Endometrial microvascular endothelial cells (primary cell): ENCODE results near the gene P2RX6. TPM values are rescaled to one million over a fixed set of nuclear protein-coding genes. Genes with fewer than 3 reads are reported as not detected.

Source experiments
- in situ Hi-C: cut with HindIII; loops from 2 replicates; pipeline ENCODE4 v1.10.0; 2017; ENCODE audit warnings: low sequenced_read_pairs, low pct_unique_long_range_greater_than_20kb; ENCODE audit errors: inconsistent ontology term
- total RNA-seq: library from RNA; depleted of rRNA; stranded (reverse); fragments of >200 nt; gene quantifications from one replicate; pipeline ENCODE4 v1.2.3, GENCODE V29; 2015; ENCODE audit errors: inconsistent ontology term

The P2RX6 gene
- total RNA-seq, 1 donor from 2014 or later, result not detected

DNA sequence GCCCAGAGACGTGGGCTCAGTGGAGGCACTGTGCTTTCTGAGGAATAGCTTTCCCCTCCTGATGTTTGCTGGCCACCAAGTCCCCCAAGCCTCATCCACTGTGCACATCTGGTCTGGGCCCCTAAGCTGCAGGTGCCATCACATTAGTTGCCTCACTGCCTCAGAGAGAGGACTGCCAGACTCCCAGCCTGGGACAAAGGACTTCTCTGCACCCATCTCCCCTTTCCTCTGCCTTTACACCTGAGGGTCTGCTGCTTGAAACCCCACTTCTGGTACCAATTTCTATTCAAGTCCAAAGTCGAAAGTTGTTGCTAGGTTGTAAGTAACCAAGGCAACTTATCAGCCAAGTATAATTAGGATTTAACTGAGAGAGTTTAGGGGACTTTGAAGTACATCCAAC is 36.5 kb upstream of the P2RX6 start:
- in situ Hi-C loops, result no loop called here

DNA sequence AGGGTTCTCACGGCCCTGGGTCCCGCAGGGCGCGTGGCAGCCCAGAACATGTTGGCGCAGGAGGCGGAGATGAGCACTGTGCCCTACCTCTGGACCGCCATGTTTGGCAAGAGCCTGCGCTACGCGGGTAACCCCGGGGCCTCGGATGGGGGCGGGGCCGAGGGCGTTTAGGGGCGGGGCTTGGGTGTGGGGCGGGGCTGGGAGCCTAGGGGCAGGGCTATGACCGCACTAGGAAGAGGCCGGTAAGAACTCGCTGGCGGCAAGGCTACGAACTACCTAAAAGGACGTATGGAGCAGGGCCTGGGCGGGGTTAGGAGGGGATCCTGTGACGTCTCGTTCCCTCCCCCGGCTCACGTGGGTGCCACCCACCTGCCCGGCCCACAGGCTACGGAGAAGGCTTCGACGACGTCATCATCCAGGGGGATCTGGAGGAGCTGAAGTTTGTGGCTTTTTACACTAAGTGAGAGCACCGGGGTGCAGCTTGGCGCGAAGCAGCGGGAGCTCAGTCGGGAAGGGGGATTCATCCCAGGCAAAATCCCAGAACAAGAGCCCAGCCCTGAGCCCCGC is 35.6 kb upstream of the P2RX6 start:
- in situ Hi-C loops, result no loop called here

DNA sequence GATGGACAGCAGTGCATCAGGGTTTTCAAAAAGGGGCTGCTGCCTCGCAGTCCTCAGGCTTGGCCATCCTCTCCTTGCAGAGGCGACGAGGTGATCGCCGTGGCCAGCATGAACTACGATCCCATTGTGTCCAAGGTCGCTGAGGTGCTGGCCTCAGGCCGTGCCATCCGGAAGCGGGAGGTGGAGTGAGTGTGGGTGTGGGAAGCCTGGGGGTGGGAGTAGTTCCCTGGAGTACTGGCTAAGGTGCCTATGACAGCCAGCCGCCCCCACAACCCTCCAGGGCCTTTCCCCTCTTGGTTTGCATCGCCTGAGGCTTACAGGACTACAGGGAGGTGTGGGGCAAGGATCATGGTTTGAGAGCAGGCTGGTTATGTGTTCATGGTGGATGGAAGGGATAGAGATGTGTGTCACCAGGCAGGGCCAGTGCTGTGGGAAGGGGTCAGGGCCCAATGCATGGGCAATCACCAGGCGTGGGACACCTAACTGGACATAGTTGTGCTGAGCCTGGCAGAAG is 35.0 kb upstream of the P2RX6 start:
- in situ Hi-C loops, result no loop called here

DNA sequence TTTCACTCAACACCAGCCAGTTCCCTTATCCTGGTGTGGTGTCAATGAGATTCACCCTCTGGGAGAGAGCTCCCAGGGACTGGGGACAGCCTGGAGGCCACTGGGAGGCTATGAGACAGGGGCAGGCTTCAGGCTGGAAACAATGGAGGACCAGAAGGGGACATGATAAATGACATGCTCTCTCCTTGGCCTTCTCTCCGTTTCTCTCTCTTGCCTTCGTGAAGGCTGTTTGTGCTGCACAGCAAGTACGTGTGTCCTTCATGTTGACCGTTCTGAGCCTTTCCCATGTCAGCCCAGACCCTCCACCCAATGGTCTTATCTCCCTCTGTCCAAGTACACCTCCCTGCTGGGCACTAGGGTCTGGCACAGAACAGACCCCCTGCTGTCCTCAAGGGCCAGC is 34.4 kb upstream of the P2RX6 start:
- in situ Hi-C loops, result no loop called here

DNA sequence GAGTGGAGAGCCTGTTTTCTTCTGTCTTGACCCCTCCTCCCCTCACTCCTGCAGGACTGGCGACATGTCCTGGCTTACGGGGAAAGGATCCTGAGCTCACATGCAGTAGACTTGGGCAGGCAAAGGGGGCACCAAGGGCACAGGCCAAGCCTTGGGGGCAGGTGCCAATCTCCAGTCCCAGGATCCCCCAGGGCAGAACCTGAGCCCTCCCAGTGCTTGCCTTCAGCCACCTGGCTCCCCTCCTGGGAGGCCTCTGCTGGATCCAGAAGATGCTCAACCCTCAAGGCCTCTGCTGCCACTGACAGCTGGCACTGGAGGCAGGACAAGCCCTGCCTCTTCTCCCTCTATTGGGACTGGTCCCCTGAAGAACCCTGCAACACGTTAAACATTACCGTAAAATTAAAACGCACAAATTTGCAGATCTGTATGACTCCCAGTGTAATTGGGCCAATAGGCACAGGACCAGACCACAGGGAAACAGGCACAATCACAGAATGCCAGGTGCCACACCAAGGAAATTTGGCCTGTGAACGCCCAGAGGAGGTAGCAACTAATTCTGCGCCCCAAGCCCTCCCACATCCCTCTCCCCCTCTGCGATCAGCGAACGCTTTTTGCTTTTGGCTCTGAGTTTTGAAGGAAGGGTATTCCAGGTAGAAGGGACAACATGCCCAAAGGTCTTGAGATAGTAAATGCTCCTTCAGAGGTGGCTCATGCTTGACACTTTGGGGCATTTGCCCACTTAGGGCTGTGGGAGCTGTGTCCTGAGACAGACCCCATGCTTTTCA is 33.8 kb upstream of the P2RX6 start:
- in situ Hi-C loops, result no loop called here

DNA sequence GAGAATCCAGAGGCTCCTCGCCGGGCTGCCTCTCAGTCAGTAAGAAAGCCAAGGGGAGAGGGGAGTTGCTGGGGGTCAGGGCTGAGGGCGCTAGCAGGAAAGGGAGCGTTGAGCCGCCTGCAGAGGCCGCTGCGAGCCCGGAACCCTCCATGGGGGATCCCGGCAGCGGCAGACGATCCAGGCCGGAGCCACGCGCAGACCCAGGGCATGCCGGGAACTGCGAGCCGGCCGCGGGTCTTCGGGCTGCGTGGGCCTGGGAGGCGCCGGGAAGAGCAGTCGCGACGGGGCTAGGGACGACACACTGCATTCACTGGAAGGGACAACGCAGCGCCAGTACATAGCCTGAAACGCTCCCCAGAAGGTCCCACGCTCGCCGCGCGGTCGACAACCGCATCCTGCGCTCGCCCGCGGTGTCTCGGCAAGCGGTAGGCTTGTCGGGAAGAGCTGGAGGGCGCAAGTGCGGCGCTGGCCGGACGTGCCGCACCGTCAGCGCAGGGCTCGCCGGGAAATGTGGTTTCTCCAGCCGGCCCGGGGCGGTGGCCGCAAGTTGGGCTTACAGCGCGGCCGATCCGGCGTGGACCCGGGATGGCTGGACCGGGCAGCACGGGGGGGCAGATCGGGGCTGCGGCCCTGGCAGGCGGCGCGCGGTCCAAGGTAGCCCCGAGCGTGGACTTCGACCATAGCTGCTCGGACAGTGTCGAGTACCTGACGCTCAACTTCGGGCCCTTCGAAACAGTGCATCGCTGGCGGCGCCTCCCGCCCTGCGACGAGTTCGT is 33.0 kb upstream of the P2RX6 start, which contains the start of gene LZTR1:
TSS of gene LZTR1 (plus strand) at position 511 of the 776 bp plus-strand sequence. CDS start at position 586, 75 bp downstream.
- in situ Hi-C loops, result no loop called here

DNA sequence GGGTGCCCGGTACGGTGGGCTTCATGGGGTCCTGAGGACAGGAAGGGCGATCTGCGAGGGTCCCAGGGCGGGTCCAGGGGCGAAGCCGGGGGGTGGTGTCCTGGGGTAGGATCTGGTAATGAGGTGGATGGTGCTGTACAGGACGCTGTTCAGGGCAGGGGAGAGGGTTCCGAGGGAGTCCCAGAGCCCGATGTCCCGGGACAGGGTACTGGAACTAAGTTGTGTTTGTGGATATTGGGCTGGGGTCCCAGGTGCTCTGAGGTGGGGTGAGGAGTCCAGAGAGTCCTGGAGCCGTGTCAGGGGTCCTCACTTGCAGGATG is 32.4 kb upstream of the P2RX6 start:
- in situ Hi-C loops, result no loop called here

DNA sequence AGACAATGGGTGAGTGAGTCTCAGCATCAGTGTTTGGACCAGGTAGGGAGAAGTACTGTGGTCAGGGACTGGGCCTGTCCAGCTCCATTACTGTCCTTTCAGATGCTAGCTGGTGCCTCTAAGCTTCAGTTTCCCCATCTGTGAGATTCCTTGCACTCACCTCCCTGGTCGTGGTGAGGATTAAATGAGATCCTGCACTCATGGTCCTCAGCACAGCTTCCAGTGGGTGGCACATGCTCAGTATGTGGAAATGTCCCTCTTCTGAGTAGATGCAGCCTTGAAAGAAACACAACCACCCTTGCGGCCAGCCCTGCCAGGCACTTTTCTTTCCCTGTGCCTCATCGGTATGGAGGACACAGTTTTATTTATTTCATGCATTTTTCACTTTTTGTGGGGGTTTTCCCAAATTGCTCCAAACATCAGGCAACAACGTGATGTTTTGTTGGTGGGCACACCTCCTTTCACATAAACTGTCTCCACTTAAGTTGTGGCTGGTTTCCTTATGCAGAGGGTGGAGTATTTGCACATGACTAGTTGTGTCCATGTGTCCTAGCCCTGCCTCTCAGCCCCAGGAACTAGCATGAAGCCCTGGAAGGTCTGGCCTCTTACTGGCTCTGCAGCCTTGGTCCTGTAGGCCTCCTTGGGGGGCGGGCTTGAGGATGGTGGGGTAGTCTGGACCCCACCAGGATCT is 31.7 kb upstream of the P2RX6 start:
- in situ Hi-C loops, result no loop called here

DNA sequence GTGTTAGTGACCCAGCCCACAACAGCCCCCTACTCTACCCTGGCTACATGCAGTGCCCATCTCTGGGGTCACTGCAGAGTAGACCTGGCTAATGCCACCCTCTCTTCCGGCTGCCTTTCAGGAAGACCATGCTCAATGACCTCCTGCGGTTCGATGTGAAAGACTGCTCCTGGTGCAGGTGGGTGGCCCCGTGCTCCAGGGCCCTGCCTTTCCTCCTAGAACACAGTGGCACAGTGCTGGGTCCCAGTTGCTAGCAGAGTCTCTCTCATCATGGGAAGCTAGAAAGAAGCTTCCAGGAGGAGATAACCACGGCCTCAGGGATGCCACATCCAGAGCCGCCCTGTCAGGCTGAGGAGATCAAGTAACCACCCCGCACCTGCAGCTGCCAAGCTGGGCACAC is 29.2 kb upstream of the P2RX6 start:
- in situ Hi-C loops, result no loop called here

DNA sequence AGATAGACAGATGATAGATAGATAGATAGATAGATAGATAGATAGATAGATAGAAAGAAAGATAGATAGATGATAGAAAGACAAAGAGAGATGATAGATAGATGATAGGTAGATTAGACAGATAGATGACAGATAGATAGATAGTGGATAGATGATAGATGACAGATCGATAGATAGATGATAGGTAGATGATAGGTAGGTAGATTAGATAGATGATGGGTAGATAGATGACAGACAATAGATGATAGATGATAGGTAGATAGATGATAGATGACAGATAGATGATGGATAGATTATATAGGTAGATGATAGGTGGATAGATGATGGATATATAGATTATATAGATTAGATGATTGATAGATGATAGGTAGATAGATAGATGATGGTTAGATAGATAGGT is 28.6 kb upstream of the P2RX6 start:
- in situ Hi-C loops, result no loop called here

DNA sequence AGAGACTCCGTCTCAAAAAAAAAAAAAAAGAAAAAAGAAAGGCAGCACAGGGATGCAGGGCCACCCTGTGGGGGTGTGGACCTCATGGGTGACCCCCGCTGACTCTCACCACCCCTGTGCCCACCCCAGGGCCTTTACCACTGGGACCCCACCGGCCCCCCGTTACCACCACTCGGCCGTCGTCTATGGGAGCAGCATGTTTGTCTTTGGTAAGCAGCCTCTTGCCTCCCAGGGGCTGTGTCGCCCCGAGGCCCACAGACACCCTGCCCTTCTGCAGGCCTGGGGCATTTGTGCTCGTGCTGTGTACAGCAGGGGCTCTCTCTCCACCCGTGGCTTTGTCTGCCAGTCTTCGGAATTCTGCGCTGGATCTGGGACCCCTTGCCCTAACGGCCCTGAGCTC is 27.6 kb upstream of the P2RX6 start:
- in situ Hi-C loops, result no loop called here

DNA sequence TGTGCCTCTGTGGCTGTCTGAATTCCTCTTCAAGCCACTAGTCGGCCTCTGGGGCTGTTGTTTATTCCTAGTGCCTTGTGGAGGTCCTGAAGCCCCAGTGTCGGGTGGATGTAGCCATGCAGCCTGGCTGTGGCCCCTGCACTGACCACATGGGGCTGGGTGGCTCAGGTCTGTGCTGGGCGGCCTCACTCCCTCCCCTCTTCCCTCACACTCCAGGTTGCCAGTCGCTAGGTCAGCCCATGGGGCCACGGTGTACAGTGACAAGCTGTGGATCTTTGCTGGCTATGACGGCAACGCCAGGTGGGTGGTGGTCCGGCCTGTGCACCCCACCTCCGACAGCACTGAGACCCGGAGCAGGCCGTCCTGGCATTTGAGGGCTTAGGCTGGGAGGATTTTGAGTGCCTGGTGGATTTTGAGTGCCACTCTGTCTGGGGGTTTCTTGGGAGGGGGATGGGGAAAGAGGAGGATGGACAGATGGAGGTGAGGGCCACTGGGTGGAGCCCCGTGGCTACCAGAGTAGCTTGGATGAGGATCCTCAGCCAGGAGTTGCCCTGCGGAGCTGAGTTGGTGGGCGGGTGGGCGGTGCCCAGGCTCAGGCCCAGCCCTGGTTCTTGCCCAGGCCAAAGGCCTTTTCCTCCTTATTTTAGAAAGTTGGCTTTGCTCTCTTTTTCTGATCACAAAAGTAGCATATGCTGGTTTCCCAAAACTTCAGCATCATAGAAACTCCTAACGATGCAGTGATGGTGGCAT is 26.2 kb upstream of the P2RX6 start:
- in situ Hi-C loops, result no loop called here

DNA sequence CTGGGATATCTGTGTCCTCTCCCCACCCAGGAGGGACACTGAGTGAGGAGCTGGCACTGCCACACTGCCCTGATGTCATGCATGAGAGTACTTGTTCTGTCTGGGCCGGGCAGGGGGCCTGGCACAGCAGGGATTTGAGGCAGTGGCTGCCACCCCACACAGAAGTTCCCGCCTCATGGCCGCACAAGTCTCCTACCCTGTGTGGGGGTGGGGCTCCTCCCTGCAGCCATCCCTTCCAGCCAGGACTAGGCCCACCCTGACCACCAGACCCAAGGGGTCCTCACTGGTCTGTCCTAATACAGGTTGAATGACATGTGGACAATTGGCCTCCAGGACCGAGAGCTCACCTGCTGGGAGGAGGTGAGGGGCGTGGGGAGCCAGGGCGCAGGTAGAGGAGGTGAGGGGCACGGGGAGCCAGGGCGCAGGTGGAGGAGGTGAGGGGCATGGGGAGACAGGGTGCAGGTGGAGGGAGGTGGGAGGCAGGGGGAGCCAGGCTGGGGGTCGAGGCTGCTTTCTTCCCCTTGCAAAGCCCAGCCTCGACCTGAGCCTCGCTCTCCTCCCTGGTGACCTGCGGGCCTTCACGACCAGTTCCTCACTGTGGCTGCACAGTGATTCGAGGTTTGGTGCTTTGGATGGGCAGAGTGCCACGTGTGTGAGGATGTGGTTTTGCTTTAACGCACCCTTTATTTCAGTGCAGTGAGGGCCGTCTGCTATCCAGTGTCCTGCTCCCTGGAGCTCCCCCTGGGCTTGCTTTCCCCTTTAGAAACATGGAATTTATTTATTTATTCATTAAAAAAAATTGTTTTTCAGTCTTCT is 25.4 kb upstream of the P2RX6 start:
- in situ Hi-C loops, result no loop called here

DNA sequence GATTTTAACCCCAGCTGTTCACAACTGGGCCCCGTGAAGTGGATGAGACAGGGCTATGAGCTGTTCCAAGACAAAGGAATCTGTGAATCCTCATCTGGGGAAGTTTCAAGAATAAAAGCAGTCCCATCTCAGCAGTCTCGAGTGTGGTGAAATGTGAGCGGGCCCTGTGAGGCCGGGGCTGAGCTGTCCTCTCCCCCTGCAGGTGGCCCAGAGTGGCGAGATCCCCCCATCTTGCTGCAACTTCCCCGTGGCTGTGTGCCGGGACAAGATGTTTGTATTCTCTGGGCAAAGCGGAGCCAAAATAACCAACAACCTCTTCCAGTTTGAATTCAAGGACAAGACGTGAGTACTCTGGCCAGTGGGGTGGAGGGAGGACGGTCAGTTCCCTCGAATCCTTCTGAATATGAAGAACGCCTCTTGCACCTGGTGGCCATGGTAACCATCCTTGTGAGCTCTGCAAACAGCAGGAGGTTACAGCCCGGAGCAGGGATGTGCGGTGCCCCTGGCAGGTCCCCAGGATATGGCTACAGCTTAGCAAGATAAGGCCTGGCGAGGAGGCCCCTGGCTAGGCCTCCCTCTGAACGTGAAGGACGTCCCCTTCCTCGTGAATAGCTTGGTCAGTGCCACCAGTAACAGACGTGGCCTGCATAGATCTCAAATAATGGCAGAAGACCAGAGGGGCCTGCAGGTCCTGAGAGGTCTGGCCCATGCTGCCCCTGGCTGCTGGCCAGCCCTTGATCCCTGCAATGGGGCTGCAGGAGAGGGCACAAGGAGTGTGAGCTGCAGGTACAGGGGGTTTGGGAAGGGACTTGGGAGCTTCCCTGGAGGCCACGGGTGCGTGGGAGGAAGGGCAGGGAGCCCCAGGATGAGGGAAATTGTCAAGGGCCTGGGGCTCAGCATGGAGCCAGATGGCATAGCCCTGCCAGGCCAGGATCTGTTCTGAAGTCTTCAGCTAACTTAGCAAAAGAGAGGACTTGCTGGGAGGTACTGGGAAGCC is 24.5 kb upstream of the P2RX6 start:
- in situ Hi-C loops, result no loop called here

DNA sequence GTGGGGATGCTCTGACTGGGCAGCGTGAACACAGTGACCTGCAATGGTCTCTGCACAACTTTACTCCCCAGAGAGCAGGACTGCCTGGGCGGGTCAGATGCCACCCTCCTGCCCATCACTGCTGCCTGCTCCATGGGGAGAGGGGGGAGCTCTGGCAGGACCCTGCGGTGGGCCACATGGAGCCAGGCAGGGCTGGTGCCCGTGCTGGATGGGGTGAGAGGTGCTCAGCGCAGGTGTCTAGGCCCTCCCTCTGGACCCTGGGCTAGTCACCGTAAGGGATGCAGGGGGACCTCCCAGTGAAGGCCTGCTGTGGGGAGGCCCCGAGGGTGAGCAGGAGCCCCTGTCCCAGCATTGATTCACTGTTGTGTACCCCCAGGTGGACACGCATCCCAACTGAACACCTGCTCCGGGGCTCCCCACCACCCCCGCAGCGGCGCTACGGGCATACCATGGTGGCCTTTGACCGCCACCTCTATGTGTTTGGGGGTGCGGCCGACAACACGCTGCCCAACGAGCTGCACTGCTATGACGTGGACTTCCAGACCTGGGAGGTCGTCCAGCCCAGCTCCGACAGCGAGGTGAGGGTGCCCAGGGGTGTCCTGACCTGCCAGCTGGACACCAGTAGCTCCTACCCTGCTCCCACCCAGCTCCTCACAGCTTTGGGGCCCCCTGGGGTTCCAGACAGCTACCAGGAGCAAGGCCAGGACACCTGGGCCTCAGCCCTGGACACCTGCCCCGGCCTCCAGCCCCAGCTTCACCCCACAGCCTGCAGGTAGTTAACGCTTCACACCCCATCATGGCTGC is 23.5 kb upstream of the P2RX6 start:
- in situ Hi-C loops, result no loop called here

DNA sequence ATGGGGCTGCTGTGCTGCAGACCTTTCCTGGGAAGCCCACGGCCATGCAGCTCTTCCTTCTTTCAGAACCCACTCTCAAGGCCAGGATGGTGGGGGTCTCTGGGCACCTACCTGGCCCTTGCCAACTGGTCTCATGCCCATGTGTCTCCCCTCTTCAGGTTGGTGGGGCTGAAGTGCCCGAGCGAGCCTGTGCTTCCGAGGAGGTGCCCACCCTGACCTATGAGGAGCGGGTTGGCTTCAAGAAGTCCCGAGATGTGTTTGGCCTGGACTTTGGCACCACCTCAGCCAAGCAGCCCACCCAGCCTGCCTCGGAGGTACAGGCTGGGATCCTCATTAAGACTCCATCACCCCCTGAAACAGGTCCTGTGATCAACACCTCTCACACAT is 22.9 kb upstream of the P2RX6 start:
- in situ Hi-C loops, result no loop called here
